GM21360 (cell line): ENCODE results near the gene DMXL2.
"Not testable (repeated sequence)": the region's sequence is repeated elsewhere in the genome, so short reads cannot be mapped to it uniquely, and the experiment has no call there.

Experiments
- ATAC-seq: cut with Tn5 transposase; IDR thresholded peaks from one replicate; pipeline ENCODE4 v1.9.1; 2021; ENCODE audit warnings: mild to moderate bottlenecking, moderate library complexity; ENCODE audit not compliant: unreplicated experiment

The DMXL2 gene

GRCh38 chr15:51424780-51425179, 197.8 kb downstream of the DMXL2 start:
- ATAC-seq = no peak

DNA sequence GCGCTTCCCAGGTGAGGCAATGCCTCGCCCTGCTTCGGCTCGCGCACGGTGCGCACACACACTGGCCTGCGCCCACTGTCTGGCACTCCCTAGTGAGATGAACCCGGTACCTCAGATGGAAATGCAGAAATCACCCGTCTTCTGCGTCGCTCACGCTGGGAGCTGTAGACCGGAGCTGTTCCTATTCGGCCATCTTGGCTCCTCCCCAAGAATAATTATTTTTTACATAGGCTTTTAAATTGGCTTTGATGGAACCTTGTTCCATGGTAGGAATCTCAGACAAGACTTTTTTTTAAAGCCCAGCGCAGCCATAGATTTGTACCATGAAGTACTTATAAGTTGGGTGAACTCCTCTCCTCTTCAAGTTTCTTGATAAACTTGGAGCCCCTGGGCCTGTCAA, 199.5 kb downstream of the DMXL2 start:
- ATAC-seq = not testable (repeated sequence)

- ATAC-seq = no peak
These were observed 206.4 kb downstream of the DMXL2 start for GRCh38 chr15:51416129-51416528.

DNA sequence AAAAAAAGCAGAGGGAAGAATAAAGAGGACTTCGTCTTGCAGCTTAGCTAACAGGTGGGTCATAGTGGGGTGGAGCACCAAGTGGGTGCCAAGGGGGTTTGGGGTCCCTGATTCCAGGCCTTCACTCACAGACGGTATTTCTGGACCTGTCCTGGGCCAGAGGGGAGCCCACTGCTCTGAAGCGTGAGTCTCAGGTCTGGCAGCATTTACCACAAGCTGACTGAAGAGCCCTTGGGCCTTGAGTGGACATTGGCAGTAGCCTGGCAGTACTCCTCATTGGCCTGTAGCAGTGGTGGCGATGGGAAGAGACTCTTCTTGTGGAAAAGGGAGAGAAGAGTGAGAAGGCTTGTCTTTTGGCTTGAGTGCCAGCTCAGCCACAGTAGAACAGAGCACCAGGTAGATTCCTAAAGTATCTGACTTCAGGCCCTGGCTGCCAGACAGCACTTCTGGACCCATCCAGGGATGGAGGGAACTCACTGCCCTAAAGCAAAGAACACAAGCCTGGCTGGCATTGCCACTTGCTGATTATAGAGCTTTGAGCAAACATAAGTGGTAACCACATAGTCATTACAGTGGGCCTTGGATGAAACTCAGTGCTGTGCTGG, 208.2 kb downstream of the DMXL2 start:
- no peak for ATAC-seq

GRCh38 chr15:51405693-51406523, 216.7 kb downstream of the DMXL2 start:
- ATAC-seq = no peak

DNA sequence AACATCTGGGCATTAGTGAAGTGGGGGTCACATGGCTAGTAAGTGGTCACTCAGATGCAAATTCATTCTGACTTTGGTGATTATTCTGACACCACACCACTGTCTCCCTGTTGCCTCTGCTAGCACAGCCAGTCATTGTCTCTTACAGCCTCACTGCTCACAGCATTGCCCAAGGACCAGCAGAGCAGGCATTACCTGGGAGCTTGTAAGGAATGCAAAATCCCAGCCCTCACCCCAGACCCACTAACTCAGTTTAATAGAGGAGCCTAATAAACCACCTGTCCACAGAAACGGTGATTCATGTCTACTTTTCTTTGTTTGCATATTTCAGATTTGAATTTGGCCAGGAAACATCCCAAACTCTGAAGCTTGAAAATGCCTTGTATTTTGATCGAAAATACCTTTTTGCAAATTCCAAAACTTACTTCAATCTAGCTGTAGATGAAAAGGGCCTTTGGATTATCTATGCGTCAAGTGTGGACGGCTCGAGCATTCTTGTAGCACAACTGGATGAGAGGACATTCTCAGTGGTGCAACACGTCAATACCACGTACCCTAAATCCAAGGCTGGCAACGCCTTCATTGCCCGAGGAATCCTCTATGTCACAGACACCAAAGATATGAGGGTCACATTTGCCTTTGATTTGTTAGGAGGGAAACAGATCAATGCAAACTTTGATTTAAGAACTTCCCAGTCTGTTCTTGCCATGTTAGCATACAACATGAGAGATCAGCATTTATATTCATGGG, 218.4 kb downstream of the DMXL2 start:
- no peak for ATAC-seq

- ATAC-seq = no peak
These were observed 219.3 kb downstream of the DMXL2 start for GRCh38 chr15:51403072-51403878.

- no peak for ATAC-seq
These were observed 220.6 kb downstream of the DMXL2 start for GRCh38 chr15:51401872-51402517.

DNA sequence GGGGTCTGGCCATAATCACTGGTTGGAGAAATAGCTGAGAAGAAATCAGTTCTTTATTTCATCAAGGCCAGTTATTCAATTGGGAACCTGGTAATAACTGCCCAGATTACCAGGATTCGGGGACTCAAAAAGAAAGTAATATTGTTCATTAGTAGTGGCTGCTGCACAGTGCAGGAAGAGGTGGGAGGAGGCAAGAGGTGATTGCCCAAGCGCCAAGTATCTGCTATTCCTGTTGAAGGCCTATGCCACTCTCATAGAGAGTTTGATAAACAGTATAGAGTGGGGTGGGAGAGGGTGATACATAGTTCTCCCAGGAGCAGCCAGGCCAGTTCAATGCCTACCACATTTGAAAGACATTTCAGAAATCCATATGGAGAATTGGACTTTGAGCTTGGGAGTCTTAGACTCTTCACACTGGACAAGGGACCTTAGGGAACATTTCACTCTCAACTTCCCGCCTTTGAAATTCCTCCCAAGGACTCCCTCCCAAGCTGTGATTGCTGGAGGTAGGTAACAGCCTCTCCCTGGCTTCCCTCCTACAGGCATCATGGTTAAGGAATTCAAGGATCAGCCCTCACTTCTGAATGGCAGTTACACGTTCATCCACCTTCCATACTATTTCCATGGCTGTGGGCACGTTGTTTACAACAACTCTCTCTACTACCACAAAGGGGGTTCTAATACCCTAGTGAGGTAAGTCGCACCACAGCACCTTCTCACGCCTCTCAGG, 221.4 kb downstream of the DMXL2 start:
- ATAC-seq = no peak

DNA sequence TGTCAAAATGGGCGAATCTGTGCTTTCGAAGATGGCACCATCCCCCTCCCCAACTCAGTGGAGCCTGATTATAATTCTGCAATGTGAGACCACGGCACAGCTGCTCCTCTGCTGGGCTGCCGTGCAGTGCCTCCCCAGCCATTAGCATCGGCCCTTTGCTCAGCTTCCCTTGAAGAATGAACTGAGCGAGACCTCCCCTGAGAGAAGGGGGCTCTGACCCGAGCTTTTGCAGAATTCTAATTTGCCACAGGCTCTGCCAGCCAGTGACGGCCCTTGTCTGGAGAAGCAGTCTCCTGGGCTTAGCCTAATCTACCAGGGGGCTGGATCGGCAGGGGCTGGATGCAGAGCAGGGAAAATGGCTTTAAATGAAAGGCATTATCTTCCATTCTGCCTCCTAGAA, 223.9 kb downstream of the DMXL2 start:
- ATAC-seq = no peak
